Caco-2 (cell line): Measurements from ENCODE around the gene MCTP2. TPM values are rescaled to one million over a fixed set of nuclear protein-coding genes. Genes with fewer than 3 reads are reported as not detected.

Source experiments
- BruUV-seq: library from RNA; stranded (reverse); fragments of 400-500 nt; replicated peaks from 2 replicates; lab custom pipeline; 2021; lab: Mats Ljungman, UMichigan
- CTCF ChIA-PET: fragments of 300-600 bp; sonication (Branson Sonifier 250); formaldehyde crosslinking; loops from one replicate; lab custom pipeline; 2022; ENCODE audit warnings: antibody characterized with exemption; lab: Charles Lee
- POLR2A ChIA-PET: fragments of 300-600 bp; sonication (Branson Sonifier 250); formaldehyde crosslinking; loops from one replicate; lab custom pipeline; 2022; ENCODE audit warnings: antibody characterized with exemption; lab: Charles Lee
- DNase-seq, 2 experiments: peaks; one replicate each; pipeline versions ENCODE4 v3.0.0 to v3.0.0-alpha.2; 2020 to 2022
- H3K27me3 ChIP-seq: replicated peaks from 2 replicates; pipeline ENCODE4 v1.6.0; 2011; ENCODE audit warnings: low read length; ENCODE audit not compliant: control insufficient read depth, insufficient read depth
- H3K36me3 ChIP-seq: 2 replicates; pipeline ENCODE4 v1.5.1; 2011; ENCODE audit warnings: low read length; ENCODE audit not compliant: control insufficient read depth, insufficient read depth
- H3K4me1 ChIP-seq: fragments of 250-450 bp; sonication (Bioruptor Pico); 2 replicates; pipeline ENCODE4 v1.5.1; 2020; ENCODE audit warnings: mild to moderate bottlenecking
- H3K4me3 ChIP-seq: 2 replicates; pipeline ENCODE4 v1.5.1; 2011; ENCODE audit warnings: low read depth, mild to moderate bottlenecking, control low read depth, low read length
- H3K9me3 ChIP-seq: fragments of 250-450 bp; sonication (Bioruptor Pico); 2 replicates; pipeline ENCODE4 v1.5.1; 2020; ENCODE audit warnings: mild to moderate bottlenecking, moderate library complexity
- H3K27ac Mint-ChIP-seq: one replicate; pipeline ENCODE4 v1.8.0; 2022; ENCODE audit warnings: mixed read lengths; ENCODE audit not compliant: unreplicated experiment
- H3K27me3 Mint-ChIP-seq: one replicate; pipeline ENCODE4 v1.8.0; 2022; ENCODE audit warnings: mixed read lengths; ENCODE audit not compliant: insufficient read depth, unreplicated experiment
- H3K36me3 Mint-ChIP-seq: one replicate; pipeline ENCODE4 v1.8.0; 2022; ENCODE audit warnings: mild to moderate bottlenecking, mixed read lengths; ENCODE audit not compliant: insufficient read depth, unreplicated experiment
- H3K4me1 Mint-ChIP-seq: one replicate; pipeline ENCODE4 v1.8.0; 2022; ENCODE audit warnings: low read depth, mixed read lengths; ENCODE audit not compliant: unreplicated experiment
- H3K4me3 Mint-ChIP-seq: one replicate; pipeline ENCODE4 v1.8.0; 2022; ENCODE audit warnings: mild to moderate bottlenecking, moderate library complexity, mixed read lengths; ENCODE audit not compliant: unreplicated experiment
- H3K9me3 Mint-ChIP-seq: one replicate; pipeline ENCODE4 v1.8.0; 2022; ENCODE audit warnings: mixed read lengths; ENCODE audit not compliant: unreplicated experiment
- CTCF ChIP-seq, 2 experiments: fragments of 200-600 bp in 1 of 2; IDR thresholded peaks; 1 replicate in 1 of 2; 2 replicates in 1 of 2; pipeline versions ENCODE4 v1.5.1 to v1.8.0; 2011 to 2022; ENCODE audit warnings: antibody characterized with exemption in 1 of 2, control low read depth in 1 of 2, inconsistent platforms in 1 of 2, low read depth in 1 of 2, low read length in 1 of 2, mild to moderate bottlenecking in 1 of 2, moderate library complexity in 1 of 2; ENCODE audit not compliant: insufficient read depth in 1 of 2, severe bottlenecking in 1 of 2, unreplicated experiment in 1 of 2
- intact Hi-C: fragments of 100-400 bp; cut with micrococcal nuclease; formaldehyde crosslinking; loops from one replicate; pipeline ENCODE4 v1.10.0; 2022; ENCODE audit not compliant: unreplicated experiment
- total RNA-seq: library from RNA; stranded (reverse); gene quantifications from 2 replicates; pipeline ENCODE4 v1.2.3, GENCODE V29; 2022

Gene MCTP2
- total RNA-seq, 1 experiment from 2014 or later: 9.9 TPM

GRCh38 chr15:94263341-94264273 is 32.2 kb downstream of the MCTP2 start:
- H3K4me3 ChIP-seq: no peak overlapping the region
- no peaks in the 10 kb centered on the region for H3K27me3 ChIP-seq
- CTCF ChIA-PET: no interaction called here
- H3K4me1 ChIP-seq: no peaks in the 10 kb centered on the region
- TF ChIP-seq CTCF (IDR thresholded peaks at IDR 0.05; ENCODE audit: insufficient read depth in 1 of 2, low read depth in 1 of 2, low read length in 1 of 2, severe bottlenecking in 1 of 2, unreplicated experiment in 1 of 2): no peak
- H3K9me3 Mint-ChIP-seq: no peaks in the 10 kb centered on the region
- H3K27me3 Mint-ChIP-seq: no peaks in the 10 kb centered on the region
- H3K4me1 Mint-ChIP-seq: peaks cover 5% of the 10 kb centered on the region
- H3K36me3 Mint-ChIP-seq: no peaks in the 10 kb centered on the region
- H3K36me3 ChIP-seq: no peaks in the 10 kb centered on the region
- intact Hi-C loops: no loop called here
- H3K9me3 ChIP-seq: no peaks in the 10 kb centered on the region
- DNase-seq: no peak
- no peak overlapping the region for H3K4me3 Mint-ChIP-seq
- BruUV-seq: no TSS peak
- H3K27ac Mint-ChIP-seq: no peak overlapping the region
- POLR2A ChIA-PET: no interaction called here

- no peak for DNase-seq
- Mint-ChIP-seq H3K9me3 (no peaks in the 10 kb centered on the region), H3K4me1 (peaks cover 6% of the 10 kb centered on the region), H3K36me3 (no peaks in the 10 kb centered on the region), H3K4me3 (no peak overlapping the region), H3K27ac (no peak overlapping the region), H3K27me3 (no peaks in the 10 kb centered on the region)
- H3K36me3 ChIP-seq: no peaks in the 10 kb centered on the region
- ChIA-PET CTCF (no interaction called here), POLR2A (no interaction called here)
- no peak for TF ChIP-seq CTCF (IDR thresholded peaks at IDR 0.05; ENCODE audit: insufficient read depth in 1 of 2, low read depth in 1 of 2, low read length in 1 of 2, severe bottlenecking in 1 of 2, unreplicated experiment in 1 of 2)
- H3K4me1 ChIP-seq: no peaks in the 10 kb centered on the region
- intact Hi-C loops: no loop called here
- no peaks in the 10 kb centered on the region for H3K9me3 ChIP-seq
- H3K4me3 ChIP-seq: no peak overlapping the region
- H3K27me3 ChIP-seq: no peaks in the 10 kb centered on the region
- no TSS peak for BruUV-seq
These were observed 33.6 kb downstream of the MCTP2 start for GRCh38 chr15:94265009-94265408.

GRCh38 chr15:94265982-94266381 is 34.6 kb downstream of the MCTP2 start:
- no peak for DNase-seq
- BruUV-seq: no TSS peak
- no peaks in the 10 kb centered on the region for H3K9me3 Mint-ChIP-seq
- TF ChIP-seq CTCF (IDR thresholded peaks at IDR 0.05; ENCODE audit: insufficient read depth in 1 of 2, low read depth in 1 of 2, low read length in 1 of 2, severe bottlenecking in 1 of 2, unreplicated experiment in 1 of 2): no peak
- H3K36me3 Mint-ChIP-seq: no peaks in the 10 kb centered on the region
- POLR2A ChIA-PET: no interaction called here
- no peak overlapping the region for H3K4me3 Mint-ChIP-seq
- Histone ChIP-seq H3K36me3 (no peaks in the 10 kb centered on the region), H3K4me1 (no peaks in the 10 kb centered on the region), H3K9me3 (no peaks in the 10 kb centered on the region), H3K4me3 (no peak overlapping the region), H3K27me3 (no peaks in the 10 kb centered on the region)
- intact Hi-C loops: no loop called here
- CTCF ChIA-PET: no interaction called here
- peaks cover 6% of the 10 kb centered on the region for H3K4me1 Mint-ChIP-seq
- H3K27ac Mint-ChIP-seq: no peak overlapping the region
- H3K27me3 Mint-ChIP-seq: no peaks in the 10 kb centered on the region
